Lower leg skin (tissue), 3 donors: ENCODE data around the gene RAPGEF4.

ENCODE experiments used
- POLR2A ChIP-seq, 2 donors: fragments of 450-650 bp; IDR thresholded peaks; one replicate each; pipeline ENCODE4 v1.6.1; 2016 to 2017; ENCODE audit warnings: antibody characterized with exemption in 2 of 2, mild to moderate bottlenecking in 1 of 2, moderate library complexity in 1 of 2
- TF ChIP-seq, protein P1 (sequence below), 3 donors: fragments of 450-650 bp; IDR thresholded peaks; one replicate each; pipeline ENCODE4 v1.5.1; 2016; ENCODE audit warnings: antibody characterized with exemption in 3 of 3, mild to moderate bottlenecking in 3 of 3, moderate library complexity in 2 of 3

DNA sequence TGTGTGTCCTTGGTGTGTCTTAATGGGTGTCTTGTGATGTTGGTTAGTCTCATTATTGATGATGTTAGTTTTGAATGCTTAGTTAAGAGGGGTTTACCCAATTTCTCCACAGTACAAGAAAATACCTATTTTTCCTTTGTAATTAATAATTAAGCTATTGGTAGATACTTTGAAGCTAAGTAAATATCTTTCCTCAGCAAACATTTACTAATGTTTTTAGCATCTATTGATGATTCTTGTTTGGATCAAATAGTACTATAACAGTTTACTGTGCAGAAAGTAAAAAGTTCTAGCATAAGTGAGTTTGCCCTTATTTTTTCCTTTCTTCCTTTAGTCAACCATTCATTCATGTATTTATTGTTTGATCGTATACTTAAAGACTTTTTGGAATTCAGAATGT, 359.1 kb downstream of the RAPGEF4 start:
- TF ChIP-seq, protein P1, sequence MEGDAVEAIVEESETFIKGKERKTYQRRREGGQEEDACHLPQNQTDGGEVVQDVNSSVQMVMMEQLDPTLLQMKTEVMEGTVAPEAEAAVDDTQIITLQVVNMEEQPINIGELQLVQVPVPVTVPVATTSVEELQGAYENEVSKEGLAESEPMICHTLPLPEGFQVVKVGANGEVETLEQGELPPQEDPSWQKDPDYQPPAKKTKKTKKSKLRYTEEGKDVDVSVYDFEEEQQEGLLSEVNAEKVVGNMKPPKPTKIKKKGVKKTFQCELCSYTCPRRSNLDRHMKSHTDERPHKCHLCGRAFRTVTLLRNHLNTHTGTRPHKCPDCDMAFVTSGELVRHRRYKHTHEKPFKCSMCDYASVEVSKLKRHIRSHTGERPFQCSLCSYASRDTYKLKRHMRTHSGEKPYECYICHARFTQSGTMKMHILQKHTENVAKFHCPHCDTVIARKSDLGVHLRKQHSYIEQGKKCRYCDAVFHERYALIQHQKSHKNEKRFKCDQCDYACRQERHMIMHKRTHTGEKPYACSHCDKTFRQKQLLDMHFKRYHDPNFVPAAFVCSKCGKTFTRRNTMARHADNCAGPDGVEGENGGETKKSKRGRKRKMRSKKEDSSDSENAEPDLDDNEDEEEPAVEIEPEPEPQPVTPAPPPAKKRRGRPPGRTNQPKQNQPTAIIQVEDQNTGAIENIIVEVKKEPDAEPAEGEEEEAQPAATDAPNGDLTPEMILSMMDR (IDR thresholded peaks at IDR 0.05) = no peak
- TF ChIP-seq POLR2A (IDR thresholded peaks at IDR 0.05) = no peak
